Activated T-cell treated with anti-CD3 and anti-CD28 coated beads, Interleukin-2, amount 50 U/mL, for 4 hours (primary cell): ENCODE measurements around the gene S1PR3. TPM values are rescaled to one million over a fixed set of nuclear protein-coding genes. Genes with fewer than 3 reads are reported as not detected.

Source experiments
- ATAC-seq, 2 donors: fragments of 200-7000 bp; cut with Tn5 transposase; one replicate each; pipeline ENCODE4 v1.10.0; 2021
- DNase-seq: peaks from one replicate; pipeline ENCODE4 v3.0.0-alpha.2; 2020
- H3K27me3 Mint-ChIP-seq: one replicate; pipeline ENCODE4 v1.8.0; 2021; ENCODE audit warnings: low read depth, mixed read lengths
- H3K36me3 Mint-ChIP-seq: one replicate; pipeline ENCODE4 v1.8.0; 2022; ENCODE audit warnings: mixed read lengths; ENCODE audit not compliant: insufficient read depth
- H3K4me1 Mint-ChIP-seq: one replicate; pipeline ENCODE4 v1.8.0; 2021; ENCODE audit warnings: low read depth, mixed read lengths
- H3K4me3 Mint-ChIP-seq: one replicate; pipeline ENCODE4 v1.8.0; 2021; ENCODE audit warnings: mild to moderate bottlenecking, moderate library complexity, mixed read lengths
- H3K9me3 Mint-ChIP-seq: one replicate; pipeline ENCODE4 v1.8.0; 2021; ENCODE audit warnings: mixed read lengths
- total RNA-seq, 3 donors: library from RNA; stranded (reverse); gene quantifications; one replicate each; pipeline ENCODE4 v1.2.1, GENCODE V29; 2021

Gene S1PR3
- total RNA-seq, 3 donors from 2014 or later: 0.58 to 2.3 (median 1.8) TPM

DNA sequence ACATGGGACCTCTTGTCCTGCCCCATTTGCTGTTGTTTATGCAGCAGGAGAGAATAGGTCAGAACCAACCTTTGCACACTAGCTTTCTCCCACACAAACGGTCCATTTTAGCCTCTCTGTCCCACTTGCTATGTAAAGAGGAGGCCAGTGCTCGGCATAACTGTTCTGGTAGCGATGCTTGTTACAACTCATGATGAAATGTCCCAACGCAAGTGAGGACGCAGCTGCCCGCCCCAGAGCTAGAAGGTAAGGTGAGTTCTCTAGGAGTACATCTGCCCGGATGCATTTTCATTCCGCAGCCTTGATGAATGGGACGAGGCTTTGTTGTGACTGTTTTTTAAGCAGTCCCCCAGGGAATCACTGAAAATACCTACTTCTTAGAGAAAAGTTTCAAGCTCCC, 14.1 kb downstream of the S1PR3 start:
- no peak for DNase-seq
- H3K27me3 Mint-ChIP-seq: peaks cover 25% of the 10 kb centered on the region
- H3K4me1 Mint-ChIP-seq: peaks cover 7% of the 10 kb centered on the region
- no peak overlapping the region for H3K4me3 Mint-ChIP-seq
- no peak for ATAC-seq
- H3K9me3 Mint-ChIP-seq: no peaks in the 10 kb centered on the region
- H3K36me3 Mint-ChIP-seq: no peaks in the 10 kb centered on the region

DNA sequence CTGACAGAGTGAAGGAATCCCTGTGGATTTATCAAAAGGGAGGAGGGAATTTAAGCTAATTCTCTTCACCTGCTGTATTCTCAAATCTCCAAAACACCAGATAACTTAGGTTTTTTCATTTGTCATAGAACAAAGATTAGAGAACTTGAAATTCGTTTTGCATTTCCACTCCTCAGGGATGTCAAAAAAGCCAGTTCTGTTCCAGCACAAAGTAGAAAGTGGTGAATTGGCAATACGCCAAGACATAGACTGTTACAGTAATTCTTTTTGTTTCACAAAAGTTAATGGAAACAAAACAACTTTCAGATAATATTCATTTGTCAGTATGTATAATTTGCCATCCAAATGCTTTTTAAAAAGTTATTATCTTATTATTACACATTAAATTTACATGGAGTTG, 15.0 kb downstream of the S1PR3 start:
- DNase-seq (no peak), ATAC-seq (no peak)
- no peaks in the 10 kb centered on the region for H3K9me3 Mint-ChIP-seq
- no peaks in the 10 kb centered on the region for H3K36me3 Mint-ChIP-seq
- H3K27me3 Mint-ChIP-seq: peaks cover 25% of the 10 kb centered on the region
- no peak overlapping the region for H3K4me3 Mint-ChIP-seq
- H3K4me1 Mint-ChIP-seq: peaks cover 2% of the 10 kb centered on the region

DNA sequence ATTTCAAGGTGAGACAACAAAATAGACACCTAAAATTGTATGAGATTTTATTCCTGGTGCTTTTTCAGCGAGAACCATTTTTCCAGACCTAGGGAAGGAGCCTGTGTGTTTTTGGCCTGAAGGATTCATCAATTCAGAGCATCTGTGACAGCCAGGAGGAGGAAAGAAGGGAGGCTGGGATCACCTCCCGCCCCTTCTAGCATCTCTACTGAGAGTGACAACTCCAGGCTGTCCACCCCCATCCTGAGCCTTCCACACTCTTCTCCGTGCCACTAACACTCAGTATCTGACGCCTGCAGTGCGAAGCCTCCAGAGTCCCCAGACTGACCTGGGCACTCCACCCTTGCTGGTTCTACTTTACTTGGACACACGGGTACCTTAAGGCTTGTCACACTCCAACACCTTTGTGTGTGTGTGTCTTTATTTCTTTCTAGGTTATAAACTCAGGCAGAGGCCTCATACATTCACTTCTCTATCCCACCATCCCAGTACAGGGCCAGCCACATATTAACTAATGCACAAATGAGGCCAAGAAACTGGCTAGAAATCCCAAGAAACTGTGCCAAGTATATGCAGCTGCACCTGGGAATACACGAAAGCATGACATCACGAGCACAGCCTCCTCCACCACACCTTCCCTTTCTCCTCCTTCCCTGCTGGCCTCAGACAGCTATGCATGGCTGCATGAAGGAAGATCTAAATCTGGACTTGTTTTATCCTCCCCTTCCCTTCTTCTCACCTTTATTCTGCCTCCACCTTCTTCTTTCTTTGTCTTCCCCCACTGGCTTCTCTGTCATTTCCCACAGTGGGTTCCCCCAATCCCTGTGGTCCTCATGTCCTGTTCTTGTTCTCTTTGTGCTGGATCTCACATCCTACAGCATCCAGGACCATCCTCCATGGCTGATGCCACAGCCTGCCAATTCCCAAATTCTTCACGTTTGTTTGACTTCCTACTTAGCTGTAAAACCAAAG, 16.0 kb downstream of the S1PR3 start:
- H3K27me3 Mint-ChIP-seq: peaks cover 17% of the 10 kb centered on the region
- DNase-seq (no peak), ATAC-seq (no peak)
- H3K9me3 Mint-ChIP-seq: no peaks in the 10 kb centered on the region
- no peaks in the 10 kb centered on the region for H3K36me3 Mint-ChIP-seq
- H3K4me1 Mint-ChIP-seq: no peaks in the 10 kb centered on the region
- H3K4me3 Mint-ChIP-seq: no peak overlapping the region

DNA sequence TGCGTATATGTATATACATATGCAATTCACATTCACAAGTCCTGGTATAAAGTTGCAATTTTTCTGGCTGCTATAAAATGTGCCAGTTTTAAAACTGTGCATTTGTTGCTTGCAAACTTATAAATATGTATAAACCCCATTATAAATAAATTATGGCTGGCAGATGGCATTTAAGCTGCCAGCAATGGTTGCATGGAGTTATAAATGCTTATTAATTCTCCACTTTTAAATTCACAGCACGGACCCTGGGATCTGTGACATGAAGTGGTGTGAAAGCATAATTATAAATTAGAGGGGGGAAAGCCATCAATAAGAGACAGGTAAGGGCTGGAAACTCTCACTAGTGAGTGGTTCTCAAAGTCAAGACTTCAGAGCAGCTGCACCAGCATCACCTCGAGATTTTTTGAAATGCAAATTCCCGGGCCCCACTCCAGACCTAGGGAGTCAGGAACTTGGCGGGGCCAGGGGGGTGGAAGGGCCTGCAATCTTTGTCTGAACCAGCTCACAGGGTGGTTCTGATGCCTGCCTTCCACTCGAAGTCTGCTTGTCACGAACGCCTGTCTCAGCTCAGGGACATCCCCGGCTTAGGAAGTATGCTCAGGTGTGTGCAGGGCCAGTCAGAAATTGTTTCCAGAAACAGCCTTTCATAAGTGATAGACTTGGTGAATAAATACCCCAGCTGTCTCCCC, 16.9 kb downstream of the S1PR3 start:
- Mint-ChIP-seq H3K4me1 (no peaks in the 10 kb centered on the region), H3K4me3 (no peak overlapping the region), H3K36me3 (no peaks in the 10 kb centered on the region), H3K9me3 (no peaks in the 10 kb centered on the region), H3K27me3 (peaks cover 18% of the 10 kb centered on the region)
- ATAC-seq (no peak), DNase-seq (no peak)

DNA sequence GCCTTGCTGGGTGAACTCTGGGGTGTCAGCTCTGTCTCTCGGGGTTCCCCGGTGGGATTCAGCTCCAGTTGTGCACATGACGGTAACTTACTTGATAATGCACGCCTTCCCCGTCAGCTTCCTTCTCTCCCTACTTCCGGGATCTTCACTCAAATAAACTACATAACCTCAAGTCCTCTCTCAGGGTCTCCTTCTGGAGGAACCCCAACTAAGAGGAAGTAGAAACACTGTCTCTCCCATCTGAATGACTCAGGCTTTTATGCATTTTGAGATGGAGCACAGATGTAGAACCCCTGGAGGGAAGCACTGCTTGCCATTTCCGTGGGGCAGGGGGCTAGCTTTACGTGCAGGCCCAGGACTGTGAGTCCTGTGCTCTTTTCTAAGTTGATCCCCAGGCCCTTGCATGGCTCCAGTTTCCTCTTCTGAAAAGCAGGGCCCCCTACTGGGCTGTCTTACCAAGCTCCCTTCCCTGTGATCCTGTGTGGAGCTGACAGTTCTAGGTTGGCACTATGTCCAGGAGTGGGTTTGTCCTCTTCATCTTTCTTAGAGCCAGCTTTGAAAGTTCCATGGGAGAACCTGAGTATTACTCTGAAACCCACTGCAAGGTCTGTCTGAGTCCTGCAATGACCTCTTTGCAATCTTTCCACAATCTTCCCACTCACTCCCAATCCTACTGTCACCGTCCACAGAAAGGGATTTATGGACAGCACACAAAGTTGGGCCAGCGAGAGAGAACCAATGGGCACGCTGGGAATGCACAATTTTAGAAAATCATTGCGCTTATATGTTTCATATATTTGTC, 17.7 kb downstream of the S1PR3 start:
- ATAC-seq (no peak), DNase-seq (no peak)
- H3K4me3 Mint-ChIP-seq: no peak overlapping the region
- H3K9me3 Mint-ChIP-seq: no peaks in the 10 kb centered on the region
- H3K4me1 Mint-ChIP-seq: no peaks in the 10 kb centered on the region
- H3K36me3 Mint-ChIP-seq: no peaks in the 10 kb centered on the region
- peaks cover 18% of the 10 kb centered on the region for H3K27me3 Mint-ChIP-seq

DNA sequence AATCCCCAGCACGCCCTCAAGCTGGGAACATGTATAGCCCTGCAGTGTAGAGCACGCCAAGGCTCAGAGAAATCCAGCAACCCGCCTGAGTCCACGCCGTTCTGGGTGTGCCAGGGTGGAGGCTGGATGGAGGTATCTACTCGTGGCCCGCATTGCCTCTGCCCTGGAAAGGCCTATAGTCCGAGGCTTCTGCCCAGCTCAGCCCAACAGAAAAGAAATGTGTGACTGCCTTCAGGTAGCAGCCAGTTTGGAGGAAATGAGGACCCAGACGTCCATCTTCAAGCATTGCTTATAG, 18.2 kb downstream of the S1PR3 start:
- Mint-ChIP-seq H3K9me3 (no peaks in the 10 kb centered on the region), H3K4me1 (no peaks in the 10 kb centered on the region), H3K27me3 (peaks cover 18% of the 10 kb centered on the region), H3K36me3 (no peaks in the 10 kb centered on the region), H3K4me3 (no peak overlapping the region)
- no peak for DNase-seq
- no peak for ATAC-seq

DNA sequence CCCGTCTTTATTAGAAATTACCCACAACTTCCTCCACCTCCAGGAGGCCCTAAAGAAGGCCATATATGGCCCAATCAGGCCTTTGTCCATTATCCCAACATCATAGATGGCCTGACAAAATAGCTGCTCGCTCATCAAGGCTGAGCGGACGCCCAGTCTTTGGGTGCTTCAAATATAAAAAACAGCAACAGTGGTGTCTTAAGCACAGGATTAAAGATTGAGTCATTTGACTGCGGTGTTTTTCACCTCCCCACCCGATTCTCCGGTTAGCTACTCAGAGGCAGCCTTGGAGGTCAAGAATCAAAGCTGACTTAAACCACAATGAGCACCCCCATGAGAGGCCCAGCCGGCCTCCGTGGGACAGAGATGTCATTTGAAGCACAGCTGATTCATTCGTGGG, 18.8 kb downstream of the S1PR3 start:
- Mint-ChIP-seq H3K4me1 (no peaks in the 10 kb centered on the region), H3K4me3 (no peak overlapping the region), H3K27me3 (peaks cover 20% of the 10 kb centered on the region), H3K36me3 (no peaks in the 10 kb centered on the region), H3K9me3 (no peaks in the 10 kb centered on the region)
- DNase-seq (no peak), ATAC-seq (no peak)

DNA sequence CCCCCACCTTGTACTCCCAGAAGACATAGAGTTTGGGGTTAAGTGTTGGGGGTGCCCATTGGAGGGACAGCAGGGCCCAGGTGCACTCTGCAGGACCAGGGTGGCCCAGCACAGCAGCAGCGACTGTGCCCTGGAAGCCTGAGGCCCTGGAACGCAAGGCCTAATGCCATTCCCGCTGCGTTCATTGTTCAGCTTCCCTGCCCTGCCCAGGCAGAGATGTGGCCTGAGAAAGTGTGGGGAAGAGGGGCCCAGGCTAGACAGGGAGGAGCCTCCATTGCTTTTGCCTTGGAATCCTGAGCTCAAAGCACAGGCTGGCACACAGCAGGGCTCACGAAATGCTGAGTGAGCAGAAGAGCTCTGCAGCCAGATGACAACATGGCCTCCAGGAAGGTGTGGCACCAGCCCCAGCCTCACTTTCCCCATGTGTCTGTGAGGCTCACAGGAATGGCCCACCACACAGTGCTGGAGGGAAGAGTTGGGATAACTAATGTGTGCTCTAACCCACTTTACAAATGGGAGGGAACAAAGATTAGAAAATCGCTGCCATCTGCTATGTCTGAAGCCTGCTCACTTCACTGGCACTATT, 19.4 kb downstream of the S1PR3 start:
- ATAC-seq (no peak), DNase-seq (no peak)
- Mint-ChIP-seq H3K9me3 (no peaks in the 10 kb centered on the region), H3K4me1 (no peaks in the 10 kb centered on the region), H3K4me3 (no peak overlapping the region), H3K36me3 (no peaks in the 10 kb centered on the region), H3K27me3 (peaks cover 19% of the 10 kb centered on the region)

DNA sequence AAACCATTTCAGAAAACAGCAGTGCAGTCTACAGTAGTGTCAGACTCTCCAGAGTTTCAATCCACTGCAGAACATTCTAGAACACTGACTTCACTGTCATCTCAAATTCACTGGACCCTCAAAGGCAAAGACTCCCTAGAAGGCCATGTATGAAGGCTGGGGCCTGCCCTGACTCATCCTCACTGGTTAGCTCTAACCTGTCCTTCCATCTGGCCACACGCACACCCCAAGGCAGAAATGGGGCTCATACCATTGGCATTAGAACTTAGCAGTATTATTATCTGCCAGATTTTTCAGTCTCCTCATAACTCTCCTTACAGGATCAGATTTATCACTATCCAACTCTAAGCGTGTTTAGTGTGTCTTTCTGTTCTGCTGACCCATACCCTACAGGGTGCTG, 20.4 kb downstream of the S1PR3 start:
- H3K4me1 Mint-ChIP-seq: no peaks in the 10 kb centered on the region
- H3K9me3 Mint-ChIP-seq: no peaks in the 10 kb centered on the region

DNA sequence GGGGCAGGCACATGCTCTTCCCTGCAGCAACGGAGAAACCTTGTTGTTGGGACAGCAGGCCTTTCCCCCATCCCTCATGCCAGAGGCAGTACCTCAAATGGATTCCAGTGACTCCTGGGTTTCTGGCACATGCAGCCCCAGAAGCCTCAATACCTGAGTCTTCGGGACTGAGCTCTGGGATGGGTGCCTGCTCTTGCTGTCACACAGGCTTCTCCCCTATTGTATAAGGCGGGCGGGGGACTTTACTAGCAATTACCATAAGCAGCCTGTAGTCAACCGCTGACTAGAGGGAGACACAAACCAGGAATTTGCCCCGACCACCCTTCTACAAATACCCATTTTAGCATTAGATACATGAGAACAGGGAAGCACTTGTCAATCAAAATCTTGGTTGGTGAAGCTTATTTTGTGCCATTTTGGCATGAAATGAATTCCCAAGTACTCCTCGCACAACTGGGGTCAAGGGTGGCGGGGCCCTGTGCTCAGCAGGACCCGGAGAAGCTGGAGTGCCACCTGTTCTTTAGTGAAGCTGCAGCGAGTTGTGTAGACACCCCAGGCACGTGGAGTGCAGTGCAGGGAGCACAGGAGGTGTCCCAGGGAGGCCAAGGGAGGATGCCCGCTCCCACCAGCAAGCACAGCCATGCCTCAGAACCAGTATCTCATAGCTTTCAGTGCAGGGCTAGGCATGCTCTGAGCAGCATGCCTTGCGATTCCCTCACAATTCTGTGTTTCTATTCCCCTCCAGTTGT, 21.2 kb downstream of the S1PR3 start:
- ATAC-seq: no peak
- DNase-seq: no peak
- H3K4me3 Mint-ChIP-seq: no peak overlapping the region
- peaks cover 17% of the 10 kb centered on the region for H3K27me3 Mint-ChIP-seq
- no peaks in the 10 kb centered on the region for H3K4me1 Mint-ChIP-seq
- no peaks in the 10 kb centered on the region for H3K9me3 Mint-ChIP-seq
- no peaks in the 10 kb centered on the region for H3K36me3 Mint-ChIP-seq

More for the DNA sequence above, 20.4 kb downstream of the S1PR3 start:
- H3K27me3 Mint-ChIP-seq: peaks cover 19% of the 10 kb centered on the region
- no peak for DNase-seq
- no peak overlapping the region for H3K4me3 Mint-ChIP-seq
- no peak for ATAC-seq
- no peaks in the 10 kb centered on the region for H3K36me3 Mint-ChIP-seq

DNA sequence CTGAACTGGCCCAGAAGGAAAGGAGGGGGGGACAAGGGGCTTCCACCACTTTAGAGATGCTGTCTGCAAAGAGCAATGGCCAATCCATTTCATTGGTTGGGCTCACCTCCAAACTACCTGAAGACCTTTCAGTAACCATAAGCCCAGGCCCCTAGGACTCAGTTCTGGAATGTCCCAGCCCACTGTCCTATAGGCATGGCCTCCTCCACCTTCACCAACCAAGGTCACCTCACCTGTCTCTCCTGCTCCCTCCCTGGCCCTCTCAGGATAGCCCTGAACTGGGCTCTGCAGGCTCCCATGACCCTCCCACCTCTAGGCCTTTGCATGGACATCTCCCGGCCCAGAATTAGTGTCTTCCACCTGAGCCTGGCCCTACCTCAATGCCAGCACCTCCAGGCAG, 22.4 kb downstream of the S1PR3 start:
- ATAC-seq: no peak
- Mint-ChIP-seq H3K4me3 (no peak overlapping the region), H3K9me3 (no peaks in the 10 kb centered on the region), H3K4me1 (no peaks in the 10 kb centered on the region), H3K36me3 (no peaks in the 10 kb centered on the region), H3K27me3 (peaks cover 16% of the 10 kb centered on the region)
- no peak for DNase-seq

DNA sequence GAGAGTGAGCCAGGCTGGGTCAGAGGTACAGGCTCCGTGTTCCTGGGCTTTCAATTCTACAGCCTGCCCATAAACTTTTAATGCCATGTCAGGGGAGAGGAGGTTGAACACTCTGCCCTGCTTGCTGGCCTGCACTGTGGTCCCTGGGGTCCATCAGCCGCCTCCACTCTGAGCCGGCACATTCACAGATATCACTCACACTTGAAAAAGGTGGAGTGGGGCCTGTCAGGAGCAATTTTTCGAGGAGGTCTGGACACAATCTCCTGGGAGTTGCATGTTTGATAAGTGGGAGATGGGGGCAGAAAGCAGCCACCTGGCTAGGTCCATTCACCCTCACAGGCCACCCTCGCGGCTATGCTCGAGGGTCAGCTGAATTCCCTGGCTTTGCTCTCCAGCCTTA, 22.9 kb downstream of the S1PR3 start:
- no peaks in the 10 kb centered on the region for H3K4me1 Mint-ChIP-seq
- H3K27me3 Mint-ChIP-seq: peaks cover 16% of the 10 kb centered on the region
- ATAC-seq (no peak), DNase-seq (no peak)
- no peaks in the 10 kb centered on the region for H3K9me3 Mint-ChIP-seq
- no peak overlapping the region for H3K4me3 Mint-ChIP-seq
- H3K36me3 Mint-ChIP-seq: no peaks in the 10 kb centered on the region

DNA sequence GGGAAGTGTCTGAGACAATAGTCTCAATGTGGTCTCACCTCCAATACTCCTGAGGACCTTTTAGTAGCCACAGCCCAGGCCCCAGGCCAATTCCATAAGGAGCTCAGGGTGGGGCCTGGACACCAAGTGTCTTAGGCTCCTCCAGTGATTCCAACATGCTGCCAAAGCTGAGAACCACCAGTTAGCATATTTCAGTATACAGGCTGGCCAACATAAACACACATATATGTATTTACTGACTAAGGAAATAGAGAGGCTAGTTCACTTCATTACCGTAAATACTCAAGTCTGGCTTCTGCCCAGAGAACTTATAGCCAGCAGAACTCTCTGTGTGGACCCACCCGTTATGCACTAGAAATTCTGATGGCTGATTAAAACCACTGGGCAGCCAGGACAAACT, 24.1 kb downstream of the S1PR3 start:
- ATAC-seq: no peak
- no peak for DNase-seq
- no peaks in the 10 kb centered on the region for H3K9me3 Mint-ChIP-seq
- H3K4me1 Mint-ChIP-seq: no peaks in the 10 kb centered on the region
- H3K4me3 Mint-ChIP-seq: no peak overlapping the region
- H3K36me3 Mint-ChIP-seq: no peaks in the 10 kb centered on the region
- H3K27me3 Mint-ChIP-seq: peaks cover 16% of the 10 kb centered on the region

DNA sequence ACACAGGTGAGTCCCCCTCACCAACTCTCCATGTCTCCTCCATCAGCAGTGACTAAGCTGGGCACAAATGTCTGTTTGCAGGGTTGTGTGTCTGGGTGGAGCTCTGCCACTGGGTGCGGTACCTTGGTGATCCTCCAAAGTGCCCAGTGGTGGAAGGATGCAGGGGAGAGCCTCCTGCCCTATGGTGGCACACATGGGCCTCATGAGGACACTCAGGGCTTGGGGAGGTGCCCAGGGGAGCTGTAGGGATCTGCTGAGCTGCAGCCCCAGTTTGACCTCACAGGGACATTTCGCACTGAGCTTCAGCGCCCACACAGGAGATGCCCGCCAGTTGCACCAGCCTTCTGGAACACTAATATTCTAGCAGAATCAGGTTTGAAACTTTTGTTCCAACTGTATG, 29.5 kb downstream of the S1PR3 start:
- Mint-ChIP-seq H3K36me3 (no peaks in the 10 kb centered on the region), H3K9me3 (no peaks in the 10 kb centered on the region), H3K4me1 (no peaks in the 10 kb centered on the region), H3K4me3 (no peak overlapping the region), H3K27me3 (peaks cover 5% of the 10 kb centered on the region)
- DNase-seq (no peak), ATAC-seq (no peak)
